Breast epithelium (tissue), 4 donors: ENCODE data around the gene IL3. TPM values are rescaled to one million over a fixed set of nuclear protein-coding genes. Genes with fewer than 3 reads are reported as not detected.
A peak's percentile ranks its signal among the peaks of the same experiment; 100 is the strongest.

ENCODE experiments used
- DNase-seq, 2 donors: peaks; one replicate each; pipeline ENCODE4 v3.0.0-alpha.2; 2019; ENCODE audit warnings: low spot score in 2 of 2
- H3K27ac ChIP-seq, 2 donors: fragments of 200-600 bp; sonication (generic) in 1 of 2; one replicate each; pipeline ENCODE4 v1.5.1; 2016 to 2019; ENCODE audit warnings: mild to moderate bottlenecking in 1 of 2
- H3K27me3 ChIP-seq, 2 donors: fragments of 200-600 bp; sonication (generic) in 1 of 2; one replicate each; pipeline versions ENCODE4 v1.5.1 to v1.6.0; 2017 to 2019; ENCODE audit warnings: control low read depth in 1 of 2, mild to moderate bottlenecking in 1 of 2
- H3K36me3 ChIP-seq: fragments of 200-600 bp; one replicate; pipeline ENCODE4 v1.5.1; 2019
- H3K4me1 ChIP-seq, 2 donors: fragments of 200-600 bp; sonication (generic); one replicate each; pipeline ENCODE4 v1.5.1; 2016 to 2019; ENCODE audit warnings: control low read depth in 1 of 2
- H3K4me3 ChIP-seq, 3 donors: fragments of 200-600 bp; sonication (generic); 1 replicate in 2 of 3; 2 replicates in 1 of 3; pipeline ENCODE4 v1.5.1; 2016 to 2019; ENCODE audit warnings: mild to moderate bottlenecking in 3 of 3, moderate library complexity in 2 of 3
- H3K9me3 ChIP-seq, 2 donors: fragments of 200-600 bp; sonication (generic) in 1 of 2; one replicate each; pipeline ENCODE4 v1.5.1; 2016 to 2019; ENCODE audit warnings: control low read depth in 1 of 2
- POLR2A ChIP-seq: fragments of 450-650 bp; IDR thresholded peaks from one replicate; pipeline ENCODE4 v1.6.1; 2016; ENCODE audit warnings: antibody characterized with exemption, mild to moderate bottlenecking, moderate library complexity
- POLR2AphosphoS5 ChIP-seq, 3 donors: sonication (generic); formaldehyde crosslinking; IDR thresholded peaks; one replicate each; pipeline ENCODE4 v1.6.1; 2017; ENCODE audit warnings: antibody characterized with exemption in 3 of 3
- intact Hi-C: fragments of 100-400 bp; cut with DNase I; formaldehyde crosslinking; loops from one replicate; pipeline ENCODE4 v1.15.1; 2023; ENCODE audit warnings: low total_unique reads
- total RNA-seq, 3 donors: library from RNA; depleted of rRNA; stranded (reverse); fragments of >200 nt; gene quantifications; one replicate each; pipeline ENCODE4 v1.1.0, GENCODE V29; 2016
- TF ChIP-seq, protein P1 (sequence below), 3 donors: fragments of 450-650 bp; IDR thresholded peaks; one replicate each; pipeline ENCODE4 v1.5.1; 2016 to 2017; ENCODE audit warnings: antibody characterized with exemption in 3 of 3, mild to moderate bottlenecking in 3 of 3, moderate library complexity in 3 of 3

IL3 gene
- total RNA-seq, 3 donors from 2014 or later = not detected

DNA sequence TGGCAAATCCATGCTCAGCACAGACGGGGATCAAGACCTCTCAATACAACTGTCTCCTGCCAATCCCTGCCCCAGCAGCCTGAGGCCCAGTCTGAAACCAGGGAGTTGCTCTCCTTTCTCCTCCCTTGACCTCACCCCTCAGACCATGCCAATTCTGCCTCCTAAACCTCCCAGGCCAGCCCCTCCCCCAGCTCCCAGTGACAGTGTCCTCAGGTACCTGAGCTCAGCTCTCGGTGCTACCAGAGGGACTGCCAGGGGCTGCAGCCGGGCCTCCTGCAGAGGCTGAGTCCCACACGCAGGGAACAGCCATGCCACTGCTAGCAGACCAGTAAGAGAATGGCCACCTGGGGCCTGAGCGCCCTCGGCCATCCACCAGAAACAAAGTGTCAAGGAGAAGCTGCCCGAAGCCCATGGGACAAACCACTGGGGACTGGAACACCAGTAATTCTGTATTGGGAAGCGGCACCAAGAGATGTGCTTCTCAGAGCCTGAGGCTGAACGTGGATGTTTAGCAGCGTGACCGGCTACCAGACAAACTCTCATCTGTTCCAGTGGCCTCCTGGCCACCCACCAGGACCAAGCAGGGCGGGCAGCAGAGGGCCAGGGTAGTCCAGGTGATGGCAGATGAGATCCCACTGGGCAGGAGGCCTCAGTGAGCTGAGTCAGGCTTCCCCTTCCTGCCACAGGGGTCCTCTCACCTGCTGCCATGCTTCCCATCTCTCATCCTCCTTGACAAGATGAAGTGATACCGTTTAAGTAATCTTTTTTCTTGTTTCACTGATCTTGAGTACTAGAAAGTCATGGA, 557 bp upstream of the IL3 start:
- H3K36me3 ChIP-seq = no peaks in the 10 kb centered on the region
- DNase-seq = peak in 1 of 2 donors; percentile 47
- H3K27ac ChIP-seq = no peak overlapping the region
- H3K4me3 ChIP-seq = no peak overlapping the region
- H3K4me1 ChIP-seq = no peaks in the 10 kb centered on the region
- no peaks in the 10 kb centered on the region for H3K9me3 ChIP-seq
- H3K27me3 ChIP-seq = no peaks in the 10 kb centered on the region
- intact Hi-C loops = no loop called here
- TF ChIP-seq, protein P1, sequence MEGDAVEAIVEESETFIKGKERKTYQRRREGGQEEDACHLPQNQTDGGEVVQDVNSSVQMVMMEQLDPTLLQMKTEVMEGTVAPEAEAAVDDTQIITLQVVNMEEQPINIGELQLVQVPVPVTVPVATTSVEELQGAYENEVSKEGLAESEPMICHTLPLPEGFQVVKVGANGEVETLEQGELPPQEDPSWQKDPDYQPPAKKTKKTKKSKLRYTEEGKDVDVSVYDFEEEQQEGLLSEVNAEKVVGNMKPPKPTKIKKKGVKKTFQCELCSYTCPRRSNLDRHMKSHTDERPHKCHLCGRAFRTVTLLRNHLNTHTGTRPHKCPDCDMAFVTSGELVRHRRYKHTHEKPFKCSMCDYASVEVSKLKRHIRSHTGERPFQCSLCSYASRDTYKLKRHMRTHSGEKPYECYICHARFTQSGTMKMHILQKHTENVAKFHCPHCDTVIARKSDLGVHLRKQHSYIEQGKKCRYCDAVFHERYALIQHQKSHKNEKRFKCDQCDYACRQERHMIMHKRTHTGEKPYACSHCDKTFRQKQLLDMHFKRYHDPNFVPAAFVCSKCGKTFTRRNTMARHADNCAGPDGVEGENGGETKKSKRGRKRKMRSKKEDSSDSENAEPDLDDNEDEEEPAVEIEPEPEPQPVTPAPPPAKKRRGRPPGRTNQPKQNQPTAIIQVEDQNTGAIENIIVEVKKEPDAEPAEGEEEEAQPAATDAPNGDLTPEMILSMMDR (IDR thresholded peaks at IDR 0.05) = no peak
- TF ChIP-seq POLR2A = no peak
- TF ChIP-seq POLR2AphosphoS5 (IDR thresholded peaks at IDR 0.05) = no peak

DNA sequence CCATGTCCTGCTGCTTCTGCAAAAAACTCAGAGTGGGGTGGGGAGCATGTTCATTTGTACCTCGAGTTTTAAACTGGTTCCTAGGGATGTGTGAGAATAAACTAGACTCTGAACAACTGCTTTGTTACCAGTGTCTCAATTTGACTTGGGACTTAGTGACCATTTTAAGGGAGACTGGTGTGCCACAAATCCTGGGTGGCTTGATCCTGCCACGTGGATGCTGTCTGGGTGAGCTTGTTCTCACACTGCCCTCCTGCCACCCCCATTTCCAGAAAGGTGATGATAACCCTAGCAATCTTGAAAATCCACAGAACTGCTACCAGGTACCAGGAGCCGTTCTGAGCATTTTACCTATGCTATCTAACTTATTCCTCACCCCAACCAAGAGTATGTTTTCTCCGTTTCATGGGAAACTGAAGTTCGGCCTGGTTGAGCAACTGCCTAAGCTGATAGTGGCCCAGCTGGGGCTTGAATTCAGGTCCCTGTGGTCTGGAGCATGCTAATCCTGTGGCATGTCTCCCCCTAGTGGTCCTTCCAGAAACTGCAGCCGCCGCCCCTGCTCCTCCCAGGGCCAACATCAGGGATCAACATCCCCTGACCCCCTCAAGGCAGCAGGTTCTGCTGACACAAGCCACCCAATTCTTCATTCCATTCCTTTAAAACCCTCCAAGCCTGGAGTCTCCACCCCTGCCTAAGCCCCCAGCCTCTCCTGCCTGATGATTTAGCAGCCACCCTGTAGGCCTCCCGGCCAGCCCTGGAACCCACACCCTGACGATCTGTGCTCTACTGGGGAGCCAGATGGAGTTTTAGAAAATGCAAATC, 2.8 kb downstream of the IL3 start:
- intact Hi-C loops = no loop called here
- Histone ChIP-seq H3K27me3 (no peaks in the 10 kb centered on the region), H3K4me1 (no peaks in the 10 kb centered on the region), H3K36me3 (no peaks in the 10 kb centered on the region), H3K27ac (no peak overlapping the region), H3K9me3 (no peaks in the 10 kb centered on the region), H3K4me3 (no peak overlapping the region)
- peak in 1 of 2 donors; percentile 67 for DNase-seq
- no peak for TF ChIP-seq POLR2AphosphoS5 (IDR thresholded peaks at IDR 0.05)
- TF ChIP-seq, protein P1 (IDR thresholded peaks at IDR 0.05) = peak; percentile 65 to 79 (median 71)
- TF ChIP-seq POLR2A = no peak

DNA sequence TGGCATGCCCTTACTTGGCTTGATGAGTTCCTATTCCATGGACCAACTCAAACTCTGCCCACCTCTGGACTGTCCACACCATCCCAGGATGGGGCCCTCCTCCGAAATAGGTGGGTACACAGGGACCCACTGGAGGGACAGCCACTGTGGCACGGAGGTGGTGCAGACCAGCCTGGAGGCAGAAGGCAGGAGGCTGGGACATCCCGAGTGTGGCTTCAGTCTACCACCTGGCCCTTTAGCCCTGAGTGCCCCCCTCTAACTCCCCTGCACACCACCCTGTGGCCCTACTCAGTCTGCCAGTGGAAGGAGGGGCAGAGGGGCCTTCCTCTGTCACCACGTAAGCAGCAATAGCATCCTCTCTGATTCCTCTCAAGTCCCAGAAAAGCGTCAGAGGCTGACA, 3.7 kb downstream of the IL3 start:
- DNase-seq = no peak
- intact Hi-C loops = no loop called here
- H3K27me3 ChIP-seq = no peaks in the 10 kb centered on the region
- H3K4me3 ChIP-seq = no peak overlapping the region
- TF ChIP-seq POLR2A = no peak
- H3K4me1 ChIP-seq = no peaks in the 10 kb centered on the region
- no peak overlapping the region for H3K27ac ChIP-seq
- H3K9me3 ChIP-seq = no peaks in the 10 kb centered on the region
- H3K36me3 ChIP-seq = no peaks in the 10 kb centered on the region

DNA sequence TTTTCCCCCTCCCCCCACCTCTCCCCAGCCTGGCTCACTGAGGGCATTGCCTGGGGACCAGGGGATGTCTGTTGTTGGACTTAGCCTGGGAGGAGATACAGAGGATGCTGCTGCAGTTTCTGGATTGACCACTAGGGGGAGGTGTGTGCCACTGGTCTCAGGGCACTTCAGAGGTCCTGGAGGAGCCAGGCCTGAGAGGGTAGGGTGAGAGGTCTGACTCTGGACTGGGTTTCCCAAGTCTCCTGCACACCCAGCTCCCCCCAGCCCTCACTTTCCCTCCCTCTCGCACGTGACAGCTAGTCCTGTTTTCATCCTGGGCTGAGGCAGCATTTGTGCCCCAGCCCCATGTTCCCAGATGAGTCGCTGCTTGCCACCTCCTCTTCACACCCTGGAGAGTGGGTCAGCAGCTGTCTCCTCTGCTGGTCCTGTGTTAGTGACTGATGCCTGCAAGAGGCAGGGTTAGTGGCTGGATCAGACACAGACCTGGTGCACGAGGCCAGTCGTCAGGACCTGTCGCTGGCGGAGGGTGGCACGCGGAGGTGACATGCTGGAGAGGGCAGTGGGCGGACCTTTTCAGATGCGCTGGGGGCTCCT, 4.4 kb downstream of the IL3 start:
- peak; percentile 30 to 71 for DNase-seq
- TF ChIP-seq POLR2AphosphoS5 (IDR thresholded peaks at IDR 0.05) (no peak), POLR2A (no peak)
- TF ChIP-seq, protein P1 (IDR thresholded peaks at IDR 0.05) = peak; percentile 63 to 67 (median 67)
- Histone ChIP-seq H3K9me3 (no peaks in the 10 kb centered on the region), H3K36me3 (no peaks in the 10 kb centered on the region), H3K27me3 (no peaks in the 10 kb centered on the region), H3K4me3 (no peak overlapping the region), H3K27ac (no peak overlapping the region), H3K4me1 (no peaks in the 10 kb centered on the region)
- intact Hi-C loops = no loop called here

DNA sequence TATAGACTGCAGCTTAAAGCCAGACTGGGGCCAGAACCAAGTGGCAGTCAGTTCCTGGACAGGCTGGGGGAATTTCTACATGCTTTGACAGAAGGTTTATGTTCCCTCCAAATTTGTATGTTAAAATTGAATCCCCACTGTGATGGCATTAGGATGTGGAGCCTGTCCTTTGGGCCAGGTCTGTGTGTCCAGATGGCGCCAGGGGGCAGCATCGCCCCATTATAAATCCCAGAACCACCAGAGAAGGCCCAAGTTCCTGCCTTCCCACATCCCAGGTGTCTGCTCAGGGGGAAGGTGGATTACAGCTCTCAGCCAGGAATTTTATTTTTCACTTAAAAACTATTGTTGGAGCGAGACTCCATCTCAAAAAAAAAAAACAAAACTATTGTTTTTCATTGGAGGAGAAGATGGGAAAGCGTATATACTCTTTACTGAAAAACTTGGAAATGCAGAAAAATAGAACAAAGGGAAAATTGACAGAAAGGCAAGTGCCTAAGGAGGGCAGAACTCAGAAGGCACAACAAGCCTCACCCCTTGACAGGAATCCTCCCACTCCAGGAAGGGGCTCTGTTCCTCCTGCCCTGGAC, 5.0 kb downstream of the IL3 start:
- peak in 1 of 2 donors; percentile 47 for DNase-seq
- H3K27ac ChIP-seq = no peak overlapping the region
- H3K27me3 ChIP-seq = no peaks in the 10 kb centered on the region
- intact Hi-C loops = no loop called here
- no peaks in the 10 kb centered on the region for H3K9me3 ChIP-seq
- no peaks in the 10 kb centered on the region for H3K4me1 ChIP-seq
- H3K4me3 ChIP-seq = no peak overlapping the region
- no peaks in the 10 kb centered on the region for H3K36me3 ChIP-seq
- TF ChIP-seq, protein P1 (IDR thresholded peaks at IDR 0.05) = peak in 1 of 3 donors; percentile 34
- TF ChIP-seq POLR2AphosphoS5 (IDR thresholded peaks at IDR 0.05) = no peak
- TF ChIP-seq POLR2A = no peak
